A673 (cell line): ENCODE results near the gene SLC22A5. TPM values are rescaled to one million over a fixed set of nuclear protein-coding genes. Genes with fewer than 3 reads are reported as not detected.
"Not testable (repeated sequence)": the region's sequence is repeated elsewhere in the genome, so short reads cannot be mapped to it uniquely, and the experiment has no call there.

Experiments used
- BruUV-seq: library from RNA; stranded (reverse); fragments of 400-500 nt; replicated peaks from 2 replicates; lab custom pipeline; 2021; lab: Mats Ljungman, UMichigan
- CTCF ChIA-PET: fragments of 300-600 bp; sonication (Branson Sonifier 250); formaldehyde crosslinking; loops from one replicate; lab custom pipeline; 2022; ENCODE audit warnings: antibody characterized with exemption; lab: Charles Lee
- POLR2A ChIA-PET: fragments of 300-600 bp; sonication (Branson Sonifier 250); formaldehyde crosslinking; loops from one replicate; lab custom pipeline; 2022; ENCODE audit warnings: antibody characterized with exemption; ENCODE audit not compliant: low non-redundant PET; lab: Charles Lee
- DNase-seq: peaks from one replicate; pipeline ENCODE4 v3.0.0-alpha.2; 2015; ENCODE audit warnings: low spot score
- H3K27ac ChIP-seq: fragments of 200-600 bp; sonication (generic); 2 replicates; pipeline ENCODE4 v1.5.1; 2016; ENCODE audit warnings: mixed run types, low read depth, mild to moderate bottlenecking, mixed read lengths, antibody characterized with exemption, low read length; ENCODE audit not compliant: poor library complexity, severe bottlenecking
- H3K27me3 ChIP-seq: fragments of 200-600 bp; sonication (generic); replicated peaks from 2 replicates; pipeline ENCODE4 v1.6.1; 2017; ENCODE audit warnings: mixed run types, low read depth, mild to moderate bottlenecking, mixed read lengths, antibody characterized with exemption, low read length; ENCODE audit not compliant: insufficient read depth, poor library complexity
- H3K36me3 ChIP-seq: fragments of 200-600 bp; sonication (generic); 2 replicates; pipeline ENCODE4 v1.6.1; 2016; ENCODE audit warnings: mixed run types, mild to moderate bottlenecking, mixed read lengths, antibody characterized with exemption, low read length; ENCODE audit not compliant: insufficient read depth, poor library complexity, severe bottlenecking
- H3K4me1 ChIP-seq: fragments of 200-600 bp; sonication (generic); 2 replicates; pipeline ENCODE4 v1.6.1; 2017; ENCODE audit warnings: mixed run types, mild to moderate bottlenecking, mixed read lengths, antibody characterized with exemption, low read length; ENCODE audit not compliant: insufficient read depth, poor library complexity, severe bottlenecking
- H3K4me3 ChIP-seq: fragments of 200-600 bp; sonication (generic); 2 replicates; pipeline ENCODE4 v1.5.1; 2016; ENCODE audit warnings: low read depth, mixed run types, mild to moderate bottlenecking, mixed read lengths, low read length; ENCODE audit not compliant: poor library complexity, severe bottlenecking
- H3K9me3 ChIP-seq: fragments of 200-600 bp; sonication (generic); 2 replicates; pipeline ENCODE4 v1.6.1; 2016; ENCODE audit warnings: mixed run types, low read depth, mild to moderate bottlenecking, mixed read lengths, antibody characterized with exemption, low read length; ENCODE audit not compliant: poor library complexity, severe bottlenecking
- EZH2 ChIP-seq: fragments of 200-600 bp; sonication (generic); IDR thresholded peaks from 2 replicates; pipeline ENCODE4 v1.6.1; 2017; ENCODE audit warnings: borderline replicate concordance, low read depth, mild to moderate bottlenecking, mixed read lengths, antibody characterized with exemption, low read length; ENCODE audit not compliant: poor library complexity, severe bottlenecking
- intact Hi-C: fragments of 100-400 bp; cut with micrococcal nuclease; formaldehyde crosslinking; loops from one replicate; pipeline ENCODE4 v1.10.0; 2022; ENCODE audit not compliant: unreplicated experiment
- total RNA-seq: library from RNA; stranded (reverse); gene quantifications from 2 replicates; pipeline ENCODE4 v1.2.3, GENCODE V29; 2021
- TF ChIP-seq, protein P1 (sequence below): fragments of 300-800, 200-600 bp; sonication (generic); conservative IDR thresholded peaks from 2 replicates; pipeline ENCODE4 v1.5.1; 2017; ENCODE audit warnings: low read depth, mild to moderate bottlenecking, antibody characterized with exemption, low read length, moderate library complexity, mixed read lengths

The SLC22A5 gene
- total RNA-seq, 1 experiment from 2014 or later: 3.0 TPM

DNA sequence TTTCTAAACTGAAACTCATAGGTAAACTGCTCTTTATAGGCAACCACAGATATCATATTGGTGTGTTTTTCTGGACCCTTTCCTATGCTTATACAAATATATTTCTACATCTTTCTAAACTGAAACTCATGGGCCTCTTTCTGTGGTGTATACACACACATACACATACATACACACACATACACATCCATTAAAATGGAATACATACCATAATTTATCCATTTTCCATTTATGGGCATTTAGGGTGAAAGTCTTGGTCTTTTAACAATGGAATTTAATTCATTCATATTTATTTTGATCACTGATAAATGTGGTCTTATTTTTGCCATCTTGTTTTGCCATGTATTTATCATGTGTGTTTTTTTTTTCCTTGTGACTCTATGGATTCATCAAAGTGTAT is 44.1 kb downstream of the SLC22A5 start:
- Histone ChIP-seq H3K9me3 (no peaks in the 10 kb centered on the region), H3K4me1 (peaks cover 10% of the 10 kb centered on the region), H3K27me3 (no peaks in the 10 kb centered on the region), H3K27ac (no peak overlapping the region), H3K36me3 (no peaks in the 10 kb centered on the region), H3K4me3 (no peak overlapping the region)
- TF ChIP-seq EZH2: no peak
- TF ChIP-seq, protein P1, sequence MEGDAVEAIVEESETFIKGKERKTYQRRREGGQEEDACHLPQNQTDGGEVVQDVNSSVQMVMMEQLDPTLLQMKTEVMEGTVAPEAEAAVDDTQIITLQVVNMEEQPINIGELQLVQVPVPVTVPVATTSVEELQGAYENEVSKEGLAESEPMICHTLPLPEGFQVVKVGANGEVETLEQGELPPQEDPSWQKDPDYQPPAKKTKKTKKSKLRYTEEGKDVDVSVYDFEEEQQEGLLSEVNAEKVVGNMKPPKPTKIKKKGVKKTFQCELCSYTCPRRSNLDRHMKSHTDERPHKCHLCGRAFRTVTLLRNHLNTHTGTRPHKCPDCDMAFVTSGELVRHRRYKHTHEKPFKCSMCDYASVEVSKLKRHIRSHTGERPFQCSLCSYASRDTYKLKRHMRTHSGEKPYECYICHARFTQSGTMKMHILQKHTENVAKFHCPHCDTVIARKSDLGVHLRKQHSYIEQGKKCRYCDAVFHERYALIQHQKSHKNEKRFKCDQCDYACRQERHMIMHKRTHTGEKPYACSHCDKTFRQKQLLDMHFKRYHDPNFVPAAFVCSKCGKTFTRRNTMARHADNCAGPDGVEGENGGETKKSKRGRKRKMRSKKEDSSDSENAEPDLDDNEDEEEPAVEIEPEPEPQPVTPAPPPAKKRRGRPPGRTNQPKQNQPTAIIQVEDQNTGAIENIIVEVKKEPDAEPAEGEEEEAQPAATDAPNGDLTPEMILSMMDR: no peak
- intact Hi-C loops: no loop called here
- no TSS peak for BruUV-seq
- no peak for DNase-seq
- ChIA-PET CTCF (no interaction called here), POLR2A (no interaction called here)

DNA sequence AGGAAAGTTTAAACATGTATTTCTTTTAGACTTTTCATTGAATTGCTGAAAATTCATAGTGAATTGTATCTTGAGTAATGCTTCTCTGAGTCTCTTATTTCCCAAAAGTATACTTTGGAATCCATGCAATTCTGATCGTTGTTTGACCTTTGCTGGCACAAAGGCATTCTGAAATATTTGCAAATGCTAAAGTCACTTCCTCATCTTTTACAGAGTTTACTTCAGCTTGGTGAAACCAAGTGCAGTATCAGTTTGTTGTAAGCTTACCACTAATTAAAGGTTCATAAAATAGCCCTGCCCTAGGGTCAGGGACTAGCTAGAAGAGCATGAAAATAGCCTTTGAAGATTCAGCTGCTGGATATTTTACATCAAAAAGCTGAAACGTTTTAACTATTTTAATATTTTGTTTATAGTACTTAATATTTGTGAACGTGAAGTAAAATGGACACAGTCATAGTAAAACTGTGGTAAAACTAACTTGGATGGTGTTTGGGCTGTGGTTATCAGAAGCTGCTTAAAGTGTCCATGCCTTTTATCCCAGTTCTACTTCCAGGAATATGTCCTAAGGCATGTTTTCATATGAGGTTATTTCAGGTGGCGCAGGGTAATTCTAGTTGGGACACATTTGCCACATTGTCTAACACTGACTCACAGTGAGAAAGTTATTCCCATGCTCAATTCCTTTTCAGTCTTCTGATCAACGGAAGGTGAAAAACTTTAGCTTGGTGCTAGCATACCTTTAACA is 45.3 kb downstream of the SLC22A5 start:
- POLR2A ChIA-PET: no interaction called here
- DNase-seq: no peak
- CTCF ChIA-PET: no interaction called here
- intact Hi-C loops: no loop called here
- Histone ChIP-seq H3K27ac (no peak overlapping the region), H3K36me3 (no peaks in the 10 kb centered on the region), H3K27me3 (no peaks in the 10 kb centered on the region), H3K9me3 (no peaks in the 10 kb centered on the region), H3K4me1 (peaks cover 21% of the 10 kb centered on the region), H3K4me3 (no peak overlapping the region)
- TF ChIP-seq, protein P1: no peak
- no peak for TF ChIP-seq EZH2
- no TSS peak for BruUV-seq

DNA sequence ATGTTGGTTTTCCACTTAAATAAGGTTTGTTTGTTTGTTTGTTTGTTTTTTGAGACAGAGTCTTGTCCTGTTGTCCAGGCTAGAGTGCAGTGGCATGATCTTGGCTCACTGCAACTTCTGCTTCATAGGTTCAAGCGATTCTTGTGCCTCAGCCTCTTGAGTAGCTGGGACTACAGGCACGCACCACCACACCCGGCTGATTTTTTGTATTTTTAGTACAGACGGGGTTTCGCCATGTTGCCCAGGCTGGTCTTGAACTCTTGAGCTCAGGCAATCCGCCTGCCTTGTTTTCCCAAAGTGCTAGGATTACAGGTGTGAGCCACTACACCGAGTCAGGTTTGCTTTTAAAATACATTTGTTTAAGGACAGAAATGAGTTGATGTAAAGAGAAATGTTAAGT is 46.0 kb downstream of the SLC22A5 start:
- BruUV-seq, DNase-seq, H3K27me3 ChIP-seq, H3K9me3 ChIP-seq, H3K27ac ChIP-seq, intact Hi-C loops, H3K36me3 ChIP-seq, H3K4me3 ChIP-seq, CTCF ChIA-PET, POLR2A ChIA-PET: not testable (repeated sequence)
- peaks cover 24% of the 10 kb centered on the region for H3K4me1 ChIP-seq
